Retina (tissue), 1 donor: ENCODE data around the gene KASH5.

Source experiments
- DNase-seq: peaks from one replicate; pipeline ENCODE4 v3.0.0-alpha.2; 2016

Gene KASH5

DNA sequence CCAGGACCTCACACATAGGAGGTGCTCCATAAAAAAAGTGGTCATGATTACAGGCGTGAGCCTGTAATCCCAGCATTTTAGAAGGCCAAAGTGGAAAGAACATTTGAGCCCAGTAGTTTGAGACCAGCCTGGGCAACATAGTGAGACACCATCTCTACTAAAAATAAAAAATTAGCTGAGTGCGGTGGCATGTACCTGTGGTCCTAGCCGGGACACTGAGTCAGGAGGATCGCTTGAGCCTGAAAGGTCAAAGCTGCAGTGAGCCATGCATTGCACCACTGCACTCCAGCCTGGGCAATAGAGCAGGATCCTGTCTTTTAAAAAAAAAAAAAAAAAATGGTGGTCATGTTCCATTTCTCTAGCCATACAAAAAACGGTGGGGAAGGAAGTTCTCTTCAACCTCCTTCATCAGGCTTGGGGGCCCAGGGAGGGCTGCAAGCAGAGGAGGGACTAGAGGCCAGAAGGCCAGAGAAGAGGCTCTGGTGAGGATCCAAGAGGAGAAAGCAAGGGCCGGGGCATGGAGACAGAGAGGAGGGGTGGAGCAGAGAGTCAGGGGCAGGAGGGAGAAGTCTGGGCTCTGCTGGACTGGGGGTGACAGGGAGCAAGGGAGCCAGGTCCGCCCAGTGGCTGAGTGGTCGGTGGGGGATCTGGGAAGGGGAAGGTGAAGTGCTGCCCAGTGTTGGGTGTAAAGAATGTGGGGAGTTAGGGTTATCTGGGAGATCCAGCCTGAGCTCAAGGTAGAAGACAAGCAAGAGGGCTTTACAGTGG lies 8.9 kb downstream of the KASH5 start:
- no peak for DNase-seq

DNA sequence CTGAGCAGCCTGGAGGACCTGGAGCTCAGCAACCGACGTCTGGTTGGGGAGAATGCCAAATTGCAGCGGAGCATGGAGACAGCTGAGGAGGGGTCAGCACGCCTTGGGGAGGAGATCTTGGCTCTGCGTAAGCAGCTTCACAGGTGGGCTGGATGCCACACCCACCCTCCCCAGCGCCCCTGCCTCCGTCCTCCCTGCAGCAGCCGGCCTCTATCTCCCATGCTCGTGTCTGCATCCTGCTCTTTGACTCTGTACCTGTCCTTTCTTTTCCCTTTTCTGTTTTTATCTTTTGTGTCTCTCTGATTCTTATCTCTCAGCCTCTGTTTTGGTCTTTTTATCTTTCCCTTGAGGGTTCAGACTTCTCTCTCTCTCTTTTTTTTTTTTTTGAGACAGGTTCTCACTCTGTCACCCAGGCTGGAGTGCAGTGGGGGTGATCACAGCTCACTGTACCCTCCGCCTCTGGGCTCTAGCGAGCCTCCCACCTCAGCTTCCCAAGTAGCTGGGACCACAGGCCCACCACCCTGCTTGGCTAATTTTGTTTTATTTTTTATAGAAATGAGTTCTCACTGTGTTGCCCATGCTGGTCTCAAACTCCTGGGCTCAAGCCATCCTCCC lies 10.1 kb downstream of the KASH5 start:
- no peak for DNase-seq

DNA sequence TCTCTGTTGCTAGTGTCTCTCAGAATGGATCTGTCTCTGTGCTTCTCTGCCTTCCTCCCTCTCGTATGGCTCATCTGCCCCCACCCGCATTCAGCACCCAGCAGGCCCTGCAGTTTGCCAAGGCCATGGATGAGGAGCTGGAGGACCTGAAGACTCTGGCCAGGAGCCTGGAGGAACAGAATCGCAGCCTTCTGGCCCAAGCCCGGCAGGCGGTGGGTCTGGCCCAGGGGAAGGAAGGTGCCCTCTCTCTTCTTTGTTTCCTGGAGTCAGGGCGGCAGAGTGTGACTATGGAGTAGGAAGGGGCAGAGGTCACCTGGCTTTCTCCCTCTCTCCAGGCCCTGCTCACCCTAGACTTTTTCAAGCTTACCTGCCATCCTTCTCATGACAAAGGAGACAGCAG lies 10.9 kb downstream of the KASH5 start:
- no peak for DNase-seq

DNA sequence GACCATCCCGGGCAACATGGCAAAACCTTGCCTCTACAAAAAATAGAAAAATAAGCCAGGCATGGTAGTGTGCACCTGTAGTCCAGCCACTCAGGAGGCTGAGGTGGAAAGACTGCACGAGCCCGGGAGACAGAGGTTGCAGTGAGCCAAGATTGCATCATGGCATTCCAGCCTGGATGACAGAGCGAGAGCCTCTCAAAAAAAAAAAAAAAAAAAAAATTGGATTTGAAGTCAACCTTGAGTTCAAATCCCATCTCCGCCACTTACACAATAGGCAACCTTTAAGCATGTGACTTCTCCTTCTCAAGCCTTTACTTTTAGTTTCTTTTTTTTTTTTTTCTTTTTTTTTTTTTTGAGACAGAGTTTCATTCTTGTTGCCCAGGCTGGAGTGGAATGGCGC lies 12.0 kb downstream of the KASH5 start:
- no peak for DNase-seq

DNA sequence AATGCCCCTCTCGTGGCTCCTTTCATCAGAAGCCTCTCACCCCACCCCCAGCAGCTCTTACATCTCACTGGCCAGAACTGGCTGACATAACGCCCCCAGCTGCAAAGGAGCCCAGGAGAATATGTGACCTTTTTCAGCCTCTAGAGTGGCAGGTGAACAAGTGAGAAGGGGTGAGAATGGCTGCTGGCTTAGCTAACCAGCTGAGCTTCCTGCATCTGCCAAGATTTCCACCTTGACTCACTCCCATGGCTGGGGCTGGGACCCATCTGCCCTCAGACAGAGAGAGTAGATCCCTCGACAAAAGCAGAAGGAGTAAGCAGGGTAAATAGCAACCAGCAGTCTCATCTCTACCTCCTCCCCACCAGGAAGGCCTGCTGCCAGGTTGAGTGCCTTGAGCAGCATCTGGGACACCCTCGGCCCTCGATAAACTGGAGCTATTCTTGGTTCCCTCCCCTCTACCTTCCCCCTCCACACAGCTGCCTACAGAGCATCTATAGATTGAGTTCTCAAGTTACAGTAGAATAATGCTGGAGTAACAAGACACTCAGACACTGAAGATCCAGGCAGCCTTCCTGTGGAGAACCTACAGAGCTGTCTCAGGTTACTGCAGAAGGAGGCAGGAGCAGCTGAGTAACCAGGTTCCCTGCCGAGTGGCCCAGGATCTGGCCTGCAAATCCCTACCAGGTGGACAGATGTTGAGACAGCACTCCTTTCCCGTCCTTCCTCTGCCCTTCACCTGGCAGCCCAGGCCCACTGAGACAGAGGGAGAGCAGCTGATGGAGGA lies 15.5 kb downstream of the KASH5 start:
- peak; percentile 37 for DNase-seq

DNA sequence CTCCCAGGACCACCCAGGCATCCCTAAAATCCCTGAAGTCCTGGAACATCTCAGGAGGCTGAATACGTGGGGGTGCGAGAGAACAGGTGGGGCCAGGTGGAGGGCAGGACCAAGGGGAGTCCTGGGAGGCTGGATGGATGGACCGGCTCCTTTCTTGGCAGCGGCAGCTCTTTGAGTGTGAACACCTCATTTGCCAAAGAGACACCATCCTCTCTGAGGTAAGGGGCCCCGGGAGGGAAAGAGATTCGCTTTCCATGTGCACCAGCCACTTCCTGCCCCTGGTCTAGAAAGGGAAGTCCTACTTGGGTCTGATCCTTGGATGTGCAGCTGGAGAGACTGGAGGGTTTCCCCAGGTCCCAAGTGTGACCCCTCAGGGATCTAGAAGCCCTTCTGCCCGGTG lies 19.0 kb downstream of the KASH5 start:
- no peak for DNase-seq

DNA sequence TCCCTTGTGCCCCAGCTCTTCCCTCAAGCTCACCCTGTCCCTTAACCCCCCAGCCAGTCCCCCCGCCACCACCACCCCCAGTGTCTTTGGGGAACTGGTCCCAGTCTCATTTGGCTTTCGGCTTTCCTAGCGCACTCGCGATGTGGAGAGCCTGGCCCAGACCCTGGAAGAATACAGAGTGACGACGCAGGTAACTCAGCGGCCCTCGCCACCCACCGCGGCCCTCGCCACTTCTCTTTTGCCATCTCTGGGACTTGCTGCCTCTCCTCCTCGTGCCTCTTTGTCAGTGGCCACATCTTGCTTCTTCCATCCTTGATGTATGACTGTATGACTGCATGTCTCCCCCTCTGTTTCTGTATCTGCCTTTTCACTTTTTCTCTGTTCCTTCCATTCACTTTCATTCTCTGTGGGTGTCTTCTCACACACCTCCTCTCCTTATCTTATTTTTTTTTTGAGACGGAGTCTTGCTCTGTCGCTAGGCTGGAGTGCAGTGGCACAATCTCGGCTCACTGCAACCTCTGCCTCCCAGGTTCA lies 19.5 kb downstream of the KASH5 start:
- DNase-seq: no peak

DNA sequence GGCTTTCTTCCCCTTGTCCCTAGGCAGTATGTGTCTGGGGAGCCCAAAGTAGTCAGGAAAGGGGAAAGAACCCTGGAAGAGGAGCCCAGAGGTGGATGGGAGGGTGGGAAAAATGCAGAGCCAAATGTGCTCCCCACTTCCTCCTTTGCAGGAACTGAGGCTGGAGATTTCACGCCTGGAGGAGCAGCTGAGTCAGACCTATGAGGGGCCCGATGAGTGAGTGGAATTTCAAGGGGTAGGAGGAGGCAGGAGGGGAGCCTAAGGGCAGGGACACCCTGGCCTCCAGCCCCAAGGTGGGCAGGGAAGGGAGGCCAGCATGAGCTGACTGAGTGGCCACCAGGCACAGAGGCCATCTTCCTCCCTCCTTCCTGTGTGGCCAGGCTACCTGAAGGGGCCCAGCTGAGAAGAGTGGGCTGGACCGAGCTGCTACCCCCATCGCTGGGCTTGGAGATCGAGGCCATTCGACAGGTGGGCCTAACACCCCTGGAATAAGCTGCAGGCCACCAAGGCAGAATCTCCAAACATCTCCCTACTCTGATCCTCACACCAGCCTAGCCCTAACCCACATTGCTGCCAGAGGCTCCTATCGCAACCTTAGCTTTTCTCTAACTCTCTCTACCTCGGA lies 20.9 kb downstream of the KASH5 start:
- no peak for DNase-seq

DNA sequence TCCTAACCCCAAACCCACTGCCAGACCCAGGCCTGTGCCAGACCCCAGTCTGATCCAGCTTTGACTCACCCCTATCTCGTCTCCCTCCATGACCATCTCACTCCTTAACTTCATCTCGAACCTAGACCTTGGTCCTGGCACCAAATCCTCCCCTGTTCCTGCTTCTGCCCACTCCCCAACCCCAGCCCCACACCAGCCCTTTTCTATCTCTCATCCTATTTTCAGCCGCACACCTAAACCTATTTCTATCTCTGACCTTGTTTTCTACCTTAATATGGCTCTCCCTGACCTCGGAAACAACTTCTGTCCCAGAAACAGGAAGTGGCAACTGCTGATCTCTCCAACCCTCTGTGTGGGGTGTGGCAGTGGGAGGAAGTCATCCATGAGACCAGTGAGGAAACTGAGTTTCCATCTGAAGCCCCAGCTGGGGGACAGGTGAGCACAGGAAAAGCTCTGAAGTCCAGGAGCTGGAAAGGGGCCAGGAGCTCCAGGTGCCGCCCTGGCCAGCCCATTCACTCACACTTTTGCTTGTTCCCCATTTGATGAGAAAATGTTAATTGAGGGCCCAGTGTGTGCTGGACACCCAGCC lies 21.5 kb downstream of the KASH5 start:
- no peak for DNase-seq

DNA sequence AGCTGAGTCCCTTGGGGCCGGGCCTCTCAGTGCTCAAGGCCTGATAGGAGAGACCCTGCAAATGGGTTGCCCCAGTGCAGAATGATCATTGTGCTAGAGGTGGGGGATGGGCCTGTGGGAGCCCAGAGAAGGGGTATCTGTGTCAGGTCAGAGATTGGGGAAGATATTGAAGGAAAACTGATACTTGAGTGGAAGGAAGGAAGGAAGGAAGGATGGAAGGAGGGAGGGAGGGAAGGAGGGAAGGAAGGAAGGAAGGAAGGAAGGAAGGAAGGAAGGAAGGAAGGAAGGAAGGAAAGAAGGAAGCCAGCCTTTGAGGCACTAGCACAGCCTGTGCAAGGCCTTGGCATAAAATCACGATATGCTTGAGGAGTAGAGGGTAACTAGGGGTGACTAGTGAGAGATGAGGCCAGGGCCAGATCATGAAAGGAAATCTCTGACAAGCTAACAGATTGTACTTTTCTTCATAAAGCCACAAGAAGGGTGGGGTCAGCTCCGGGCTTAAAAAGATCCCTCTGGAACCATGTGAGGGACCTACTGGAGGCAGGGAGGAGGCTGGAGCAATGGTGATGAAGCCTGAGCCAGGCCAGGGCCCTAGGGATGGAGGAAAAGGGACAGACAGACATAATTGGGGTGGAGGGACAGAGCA lies 23.8 kb downstream of the KASH5 start:
- DNase-seq: no peak

DNA sequence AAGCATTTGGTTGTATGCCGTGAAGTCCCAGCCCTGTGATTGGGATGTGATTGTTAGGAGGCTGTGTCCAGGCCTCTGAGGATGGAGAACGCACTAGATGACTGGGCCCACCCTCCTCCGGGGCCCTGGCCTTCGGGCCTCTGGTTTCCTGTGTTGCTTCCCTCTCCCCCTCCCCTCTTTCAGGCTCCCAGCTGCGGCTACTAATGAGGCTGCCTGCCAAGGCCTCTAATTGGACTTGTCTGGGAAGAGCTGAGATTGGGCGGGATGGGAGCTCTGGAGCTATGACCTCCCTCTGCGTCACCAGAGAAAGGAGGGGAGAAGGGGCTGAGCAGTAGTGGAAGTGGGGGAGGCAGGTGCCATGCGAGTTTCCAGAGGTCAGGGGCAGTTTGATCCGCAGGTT lies 25.3 kb downstream of the KASH5 start:
- DNase-seq: peak; percentile 89

DNA sequence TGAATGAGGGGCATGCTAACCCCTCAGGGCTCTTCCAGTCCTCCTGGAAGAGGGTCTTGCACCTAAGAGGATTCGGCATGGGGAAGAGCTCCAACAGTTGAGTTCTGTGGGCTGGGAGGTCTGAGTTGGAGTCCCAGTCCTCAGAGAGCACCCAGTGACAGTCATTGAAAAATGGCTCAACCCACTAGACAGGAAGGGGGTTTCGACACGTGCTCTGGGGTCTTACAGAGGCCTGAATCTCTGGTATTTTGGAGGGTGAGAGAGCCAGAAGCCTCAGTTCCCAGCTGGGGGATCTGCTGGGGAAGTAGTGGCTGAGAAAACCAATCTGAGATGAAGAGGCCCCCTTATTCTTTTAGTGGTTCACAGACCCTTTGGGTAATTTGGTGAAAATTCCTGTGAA lies 26.2 kb downstream of the KASH5 start:
- no peak for DNase-seq

DNA sequence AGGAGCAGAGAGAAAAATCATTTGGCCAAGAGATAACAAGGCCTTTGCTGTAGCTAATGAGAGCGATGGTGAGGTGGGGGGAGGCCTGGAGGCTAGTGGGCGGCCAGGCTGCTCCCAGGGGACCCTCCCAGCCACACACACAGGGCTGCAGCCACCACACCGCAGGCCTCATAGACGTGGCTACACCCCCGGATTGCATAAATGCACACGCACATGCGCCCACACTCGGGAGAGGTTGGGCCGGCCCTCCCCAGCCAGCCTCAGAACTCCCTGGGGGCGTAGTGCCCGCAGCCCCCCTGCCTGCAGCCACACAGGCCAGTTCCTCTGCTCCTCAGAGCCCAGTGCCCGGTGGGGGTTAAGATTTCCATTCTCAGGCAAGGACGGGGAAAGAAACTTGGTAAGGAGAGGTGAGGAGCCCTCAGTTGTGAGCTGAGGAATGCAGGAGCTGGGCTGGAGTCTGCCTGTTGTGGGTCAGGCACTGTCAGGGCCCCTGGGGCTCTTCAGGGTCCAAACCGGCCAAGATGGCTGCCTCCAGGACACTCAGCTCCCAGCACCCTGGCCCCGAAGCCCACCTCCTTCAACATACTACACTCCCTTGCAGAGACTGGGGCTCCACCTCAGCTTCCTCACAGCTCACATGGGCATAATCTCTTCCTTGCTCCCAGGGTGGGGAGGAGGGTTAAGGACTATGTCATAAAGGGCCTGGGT lies 27.2 kb downstream of the KASH5 start:
- DNase-seq: no peak

DNA sequence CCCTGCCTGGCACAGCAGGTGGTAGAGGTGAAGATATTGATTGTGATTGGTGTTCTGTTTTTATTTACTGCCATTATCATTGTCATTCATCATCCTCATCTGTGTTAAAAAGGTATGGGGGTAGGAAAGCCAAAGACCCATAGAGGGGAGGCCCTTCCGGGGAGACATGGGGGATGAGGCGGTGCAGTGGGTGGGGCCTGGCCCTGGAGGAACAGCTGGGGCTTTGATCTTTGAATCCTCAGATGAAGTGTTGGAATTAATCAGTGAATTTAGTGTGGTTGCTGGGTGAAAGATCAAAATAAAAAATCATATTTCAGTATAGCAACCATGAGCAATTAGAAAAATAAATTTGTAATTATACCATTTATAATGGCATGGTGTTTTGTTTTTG lies 27.8 kb downstream of the KASH5 start:
- no peak for DNase-seq

DNA sequence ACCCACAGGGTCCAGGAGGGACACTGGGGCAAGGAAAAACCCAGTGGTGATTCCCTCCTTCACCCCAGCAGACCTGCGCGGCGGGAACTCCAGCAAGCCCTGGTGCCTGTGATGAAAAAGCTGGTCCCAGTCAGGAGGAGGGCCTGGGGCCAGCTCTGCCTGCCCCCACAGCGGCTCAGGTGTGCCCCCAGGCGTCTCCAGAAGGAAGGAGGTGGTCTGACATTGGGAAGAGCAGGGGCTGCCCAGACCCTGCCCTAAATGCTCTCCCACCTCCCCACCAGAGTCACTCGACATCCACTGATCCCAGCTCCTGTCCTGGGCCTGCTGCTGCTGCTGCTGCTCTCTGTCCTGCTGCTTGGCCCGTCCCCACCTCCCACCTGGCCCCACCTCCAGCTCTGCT lies 29.0 kb downstream of the KASH5 start:
- DNase-seq: no peak

DNA sequence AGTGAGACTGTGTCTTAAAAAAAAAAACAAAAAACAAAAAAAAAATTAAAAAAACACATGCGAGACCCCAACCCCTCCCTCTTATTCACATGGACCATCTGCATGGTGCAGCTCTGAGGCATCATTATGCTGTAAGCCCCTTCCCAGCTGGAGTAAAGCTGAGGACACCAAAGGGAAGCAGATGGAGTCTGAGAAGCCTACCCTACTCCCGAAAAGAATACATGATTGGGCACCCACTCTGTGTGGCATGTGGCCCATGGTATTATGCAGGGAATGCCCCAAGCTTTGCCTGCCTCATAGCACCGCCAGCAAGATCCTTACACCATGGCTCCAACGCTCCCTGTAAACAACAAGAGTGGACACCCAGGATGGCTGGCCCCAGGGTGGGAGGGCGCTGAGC lies 30.5 kb downstream of the KASH5 start:
- no peak for DNase-seq

DNA sequence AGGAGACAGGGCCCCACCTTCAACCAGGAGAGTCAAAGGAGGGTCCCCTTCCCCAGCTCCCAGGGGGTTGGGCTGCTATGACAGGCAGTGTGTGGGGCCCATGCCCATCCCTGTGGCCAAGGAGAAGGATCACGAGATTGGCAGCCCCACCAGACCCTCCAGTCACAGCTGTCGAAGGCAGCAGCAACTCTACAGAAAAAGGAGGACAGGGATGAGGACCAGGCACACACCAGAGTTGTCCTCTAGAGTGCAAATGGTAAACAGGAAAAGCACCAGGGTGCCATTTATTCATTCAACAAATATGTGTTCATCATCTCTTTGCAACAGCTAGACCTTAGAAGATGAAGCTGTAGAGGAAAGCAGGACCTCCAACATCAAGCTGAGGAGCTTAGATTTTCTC lies 31.1 kb downstream of the KASH5 start:
- DNase-seq: no peak

DNA sequence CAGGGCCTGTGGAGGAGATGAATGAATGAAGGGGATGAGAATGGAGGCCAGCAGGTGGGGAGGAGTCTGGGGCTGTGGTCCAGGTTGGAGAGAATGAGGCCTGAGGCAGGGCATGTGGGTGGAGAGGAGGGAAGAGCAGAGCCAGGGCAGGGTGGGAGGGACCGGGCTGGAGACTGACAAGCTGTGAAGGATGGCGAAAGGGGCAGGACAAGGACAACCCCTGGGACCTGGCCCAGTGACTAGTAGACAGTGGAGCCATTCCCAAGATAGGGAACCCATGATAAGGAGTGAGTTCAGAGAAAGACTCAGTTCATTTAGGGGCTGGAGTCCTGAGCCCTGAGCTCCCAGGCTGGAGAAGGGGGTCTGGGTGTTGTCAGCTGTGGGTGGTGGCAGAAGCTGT lies 32.2 kb downstream of the KASH5 start:
- DNase-seq: no peak

DNA sequence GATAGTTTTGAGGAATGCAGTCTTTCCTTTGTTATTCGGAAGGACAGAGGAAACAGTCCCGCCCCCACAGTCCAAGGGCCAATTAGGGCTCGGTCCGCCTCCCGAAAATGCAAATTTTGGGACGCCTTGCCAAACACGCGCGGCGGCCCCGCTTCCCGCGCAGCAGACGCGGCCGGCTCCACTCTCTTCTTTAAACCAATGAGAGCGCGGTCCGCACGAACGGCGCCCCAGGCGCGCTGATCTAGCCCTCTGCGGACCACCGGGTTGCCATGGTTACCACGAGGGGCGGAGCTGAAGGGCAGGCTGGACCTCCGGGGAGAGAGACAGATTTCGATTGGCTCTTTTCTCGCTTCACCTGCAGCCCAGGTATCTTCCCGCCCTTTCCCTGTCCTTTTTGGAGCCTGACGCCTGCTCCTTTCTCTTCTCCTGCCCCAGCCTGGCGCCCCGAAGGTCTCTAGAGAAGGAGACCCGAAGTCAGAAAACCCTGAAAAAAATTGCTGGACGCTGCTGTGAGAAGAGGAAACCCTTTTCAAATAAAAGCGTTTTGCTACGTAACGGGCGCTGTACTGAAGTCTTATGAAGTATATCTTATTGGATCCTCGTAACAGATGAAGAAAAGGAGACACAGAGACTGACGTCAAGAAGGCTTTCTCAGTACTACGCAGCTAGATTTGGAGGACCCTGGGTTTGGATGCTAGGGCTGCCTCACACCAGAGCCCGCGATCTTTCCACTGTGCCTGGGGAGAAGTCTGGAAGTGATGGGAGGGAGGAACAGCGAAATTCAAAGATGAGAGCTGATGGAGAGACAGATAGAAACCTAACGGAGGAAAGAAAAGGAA lies 33.2 kb downstream of the KASH5 start:
- DNase-seq: peak; percentile 86

DNA sequence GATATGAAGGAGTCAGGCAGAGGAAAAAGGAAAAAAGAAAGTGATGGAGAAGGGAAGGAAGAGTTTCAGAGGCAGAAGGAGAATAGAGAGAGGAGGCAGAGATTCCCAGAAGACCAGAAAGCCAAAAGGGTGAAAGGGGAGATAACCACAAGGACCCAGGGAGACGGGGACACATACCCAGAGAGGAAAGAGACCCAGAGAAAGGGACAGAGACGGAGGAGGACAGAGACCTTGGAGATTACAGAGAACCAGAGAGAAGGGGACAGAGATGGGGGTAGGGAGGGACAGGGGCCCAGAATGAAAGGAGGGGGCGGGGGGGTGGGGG lies 33.8 kb downstream of the KASH5 start:
- no peak for DNase-seq
